ENCODE data around the gene MOV10L1. TPM values are rescaled to one million over a fixed set of nuclear protein-coding genes. Genes with fewer than 3 reads are reported as not detected.
"Not testable (repeated sequence)": the region's sequence is repeated elsewhere in the genome, so short reads cannot be mapped to it uniquely, and the experiment has no call there.

MOV10L1 gene
- total RNA-seq, 1 experiment from 2014 or later: not detected

- H3K36me3 ChIP-seq: peaks cover 46% of the 10 kb centered on the region
- H3K27me3 ChIP-seq: no peaks in the 10 kb centered on the region
- DNase-seq: no peak
Observed at GRCh38 chr22:50202130-50202666, 112.4 kb downstream of the MOV10L1 start.

GRCh38 chr22:50203288-50203687 lies 113.5 kb downstream of the MOV10L1 start:
- Histone ChIP-seq H3K4me3 (no peak overlapping the region), H3K9me3 (no peaks in the 10 kb centered on the region), H3K36me3 (peaks cover 46% of the 10 kb centered on the region), H3K27me3 (no peaks in the 10 kb centered on the region)
- DNase-seq: no peak

More at GRCh38 chr22:50202130-50202666, 112.4 kb downstream of the MOV10L1 start:
- H3K4me3 ChIP-seq: peak overlapping the region; percentile 60
- H3K9me3 ChIP-seq: no peaks in the 10 kb centered on the region

- Histone ChIP-seq H3K27me3 (no peaks in the 10 kb centered on the region), H3K4me3 (no peak overlapping the region), H3K36me3 (peaks cover 46% of the 10 kb centered on the region), H3K9me3 (no peaks in the 10 kb centered on the region)
- no peak for DNase-seq
Observed at GRCh38 chr22:50204571-50204970, 114.8 kb downstream of the MOV10L1 start.

- not testable (repeated sequence) for H3K4me3 ChIP-seq, H3K9me3 ChIP-seq, DNase-seq, H3K27me3 ChIP-seq
- peaks cover 46% of the 10 kb centered on the region for H3K36me3 ChIP-seq
Observed at GRCh38 chr22:50204998-50205397, 115.2 kb downstream of the MOV10L1 start.

GRCh38 chr22:50205781-50206569 lies 116.2 kb downstream of the MOV10L1 start:
- Histone ChIP-seq H3K27me3 (no peaks in the 10 kb centered on the region), H3K4me3 (no peak overlapping the region), H3K9me3 (no peaks in the 10 kb centered on the region), H3K36me3 (peaks cover 54% of the 10 kb centered on the region)
- no peak for DNase-seq

- H3K36me3 ChIP-seq: peaks cover 58% of the 10 kb centered on the region
- H3K4me3 ChIP-seq: no peak overlapping the region
- H3K9me3 ChIP-seq: no peaks in the 10 kb centered on the region
- no peaks in the 10 kb centered on the region for H3K27me3 ChIP-seq
- no peak for DNase-seq
Observed at GRCh38 chr22:50206599-50206998, 116.8 kb downstream of the MOV10L1 start.

GRCh38 chr22:50207383-50208140 lies 117.8 kb downstream of the MOV10L1 start:
- DNase-seq: no peak
- Histone ChIP-seq H3K9me3 (no peaks in the 10 kb centered on the region), H3K27me3 (no peaks in the 10 kb centered on the region), H3K4me3 (no peak overlapping the region), H3K36me3 (peaks cover 61% of the 10 kb centered on the region)

GRCh38 chr22:50208430-50208938 lies 118.7 kb downstream of the MOV10L1 start:
- H3K4me3 ChIP-seq: no peak overlapping the region
- H3K9me3 ChIP-seq: no peaks in the 10 kb centered on the region
- no peaks in the 10 kb centered on the region for H3K27me3 ChIP-seq
- peaks cover 58% of the 10 kb centered on the region for H3K36me3 ChIP-seq
- DNase-seq: no peak

- Histone ChIP-seq H3K4me3 (no peak overlapping the region), H3K27me3 (no peaks in the 10 kb centered on the region), H3K36me3 (peaks cover 60% of the 10 kb centered on the region), H3K9me3 (no peaks in the 10 kb centered on the region)
- no peak for DNase-seq
Observed at GRCh38 chr22:50208939-50209892, 119.4 kb downstream of the MOV10L1 start.

GRCh38 chr22:50209893-50210292 lies 120.1 kb downstream of the MOV10L1 start:
- H3K4me3 ChIP-seq: no peak overlapping the region
- no peaks in the 10 kb centered on the region for H3K27me3 ChIP-seq
- no peaks in the 10 kb centered on the region for H3K9me3 ChIP-seq
- H3K36me3 ChIP-seq: peaks cover 62% of the 10 kb centered on the region
- DNase-seq: no peak

GRCh38 chr22:50210378-50211139 lies 120.8 kb downstream of the MOV10L1 start:
- H3K27me3 ChIP-seq: no peaks in the 10 kb centered on the region
- peaks cover 60% of the 10 kb centered on the region for H3K36me3 ChIP-seq
- H3K9me3 ChIP-seq: no peaks in the 10 kb centered on the region
- no peak for DNase-seq
- no peak overlapping the region for H3K4me3 ChIP-seq

- Histone ChIP-seq H3K36me3 (peaks cover 59% of the 10 kb centered on the region), H3K4me3 (no peak overlapping the region), H3K27me3 (no peaks in the 10 kb centered on the region), H3K9me3 (no peaks in the 10 kb centered on the region)
- DNase-seq: no peak
Observed at GRCh38 chr22:50211147-50211546, 121.3 kb downstream of the MOV10L1 start.

Measured in MG63 (cell line).